Mucosa of descending colon (tissue), 3 donors: ENCODE measurements around the gene TAS2R41. TPM values are rescaled to one million over a fixed set of nuclear protein-coding genes. Genes with fewer than 3 reads are reported as not detected.
A peak's percentile ranks its signal among the peaks of the same experiment; 100 is the strongest.
"Not testable (repeated sequence)": the region's sequence is repeated elsewhere in the genome, so short reads cannot be mapped to it uniquely, and the experiment has no call there.

Experiments used
- ATAC-seq: fragments of 200-7000 bp; cut with Tn5 transposase; one replicate; pipeline ENCODE4 v1.9.1; 2020; ENCODE audit warnings: mild to moderate bottlenecking, moderate library complexity
- DNase-seq, 3 donors: peaks; one replicate each; pipeline ENCODE4 v3.0.0-alpha.2; 2020
- H3K36me3 ChIP-seq: fragments of 200-600 bp; one replicate; pipeline ENCODE4 v1.8.0; 2021; ENCODE audit warnings: low read depth, mild to moderate bottlenecking
- H3K4me1 ChIP-seq: fragments of 200-600 bp; one replicate; pipeline ENCODE4 v1.8.0; 2021; ENCODE audit warnings: low read depth, mild to moderate bottlenecking
- H3K4me3 ChIP-seq: fragments of 200-600 bp; one replicate; pipeline ENCODE4 v1.8.0; 2021; ENCODE audit warnings: mild to moderate bottlenecking
- H3K9me3 ChIP-seq: fragments of 200-600 bp; one replicate; pipeline ENCODE4 v1.8.0; 2021; ENCODE audit warnings: mild to moderate bottlenecking
- intact Hi-C, 2 donors: fragments of 100-400 bp; cut with DNase I in 1 of 2; cut with micrococcal nuclease in 1 of 2; formaldehyde crosslinking; loops; one replicate each; pipeline versions ENCODE4 v1.11.0 to v1.11.1; 2022; cut with DNase I, micrococcal nuclease
- total RNA-seq, 3 donors: library from RNA; stranded (reverse); fragmentation: NEBNext Ultra II Directional in 2 of 3; extraction: Animal tissue kit (Norgen Biotek cat#: 25700) in 2 of 3; gene quantifications; one replicate each; pipeline versions ENCODE4 v1.2.1 to v1.2.4, GENCODE V29; 2021 to 2023
- TF ChIP-seq, protein P1 (sequence below): fragments of 200-600 bp; IDR thresholded peaks from one replicate; pipeline ENCODE4 v1.8.0; 2022; ENCODE audit warnings: antibody characterized with exemption, mild to moderate bottlenecking
- donor health status: DM: no; HTN: no; CAD: no; lungs with moderate emphysema.
- donor health status: DM: no; HTN: no; CAD: no.
- donor health status: DM: no; HTN: yes; CAD: no.

Gene TAS2R41
- total RNA-seq, 3 donors from 2014 or later = 0.34 TPM; not detected in 2

DNA sequence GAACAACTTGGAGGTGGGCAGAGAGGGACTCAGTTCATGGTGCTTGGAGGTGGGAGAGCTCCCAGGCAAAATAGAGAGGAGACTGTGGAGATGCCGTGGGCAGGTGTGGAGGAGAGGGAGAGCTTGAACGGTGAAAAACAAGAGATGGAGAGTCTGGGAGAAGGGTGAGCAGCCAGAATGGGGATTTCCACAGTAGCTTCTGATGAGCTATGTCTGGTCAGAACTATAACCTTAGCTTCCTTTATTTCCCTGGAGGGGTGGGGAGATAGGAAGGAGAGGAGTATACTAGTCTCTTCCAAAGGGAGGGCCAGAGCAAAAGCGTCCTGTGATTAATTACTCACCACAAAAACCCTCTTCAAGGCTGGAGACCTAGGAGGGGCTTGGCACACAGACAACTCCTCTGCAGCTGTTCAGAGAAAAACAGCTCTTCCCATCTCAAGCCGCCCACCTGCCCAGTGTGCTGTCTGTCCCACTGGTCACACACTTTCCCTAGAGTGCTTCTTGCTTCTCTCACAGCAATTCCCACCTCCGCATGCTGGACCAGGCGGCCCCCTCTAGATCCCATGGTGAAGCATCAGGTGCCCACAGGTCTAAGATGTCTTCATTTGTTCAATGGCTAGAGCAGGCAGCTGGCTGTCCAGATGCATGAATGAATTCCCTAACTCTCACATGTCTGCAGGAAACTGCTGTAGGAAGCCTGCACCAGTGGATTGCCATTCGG, 41.9 kb downstream of the TAS2R41 start:
- DNase-seq = no peak
- H3K4me1 ChIP-seq = no peaks in the 10 kb centered on the region
- TF ChIP-seq, protein P1, sequence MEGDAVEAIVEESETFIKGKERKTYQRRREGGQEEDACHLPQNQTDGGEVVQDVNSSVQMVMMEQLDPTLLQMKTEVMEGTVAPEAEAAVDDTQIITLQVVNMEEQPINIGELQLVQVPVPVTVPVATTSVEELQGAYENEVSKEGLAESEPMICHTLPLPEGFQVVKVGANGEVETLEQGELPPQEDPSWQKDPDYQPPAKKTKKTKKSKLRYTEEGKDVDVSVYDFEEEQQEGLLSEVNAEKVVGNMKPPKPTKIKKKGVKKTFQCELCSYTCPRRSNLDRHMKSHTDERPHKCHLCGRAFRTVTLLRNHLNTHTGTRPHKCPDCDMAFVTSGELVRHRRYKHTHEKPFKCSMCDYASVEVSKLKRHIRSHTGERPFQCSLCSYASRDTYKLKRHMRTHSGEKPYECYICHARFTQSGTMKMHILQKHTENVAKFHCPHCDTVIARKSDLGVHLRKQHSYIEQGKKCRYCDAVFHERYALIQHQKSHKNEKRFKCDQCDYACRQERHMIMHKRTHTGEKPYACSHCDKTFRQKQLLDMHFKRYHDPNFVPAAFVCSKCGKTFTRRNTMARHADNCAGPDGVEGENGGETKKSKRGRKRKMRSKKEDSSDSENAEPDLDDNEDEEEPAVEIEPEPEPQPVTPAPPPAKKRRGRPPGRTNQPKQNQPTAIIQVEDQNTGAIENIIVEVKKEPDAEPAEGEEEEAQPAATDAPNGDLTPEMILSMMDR = no peak
- H3K9me3 ChIP-seq = no peaks in the 10 kb centered on the region
- intact Hi-C loops = no loop called here
- no peak for ATAC-seq
- no peaks in the 10 kb centered on the region for H3K36me3 ChIP-seq
- no peak overlapping the region for H3K4me3 ChIP-seq

DNA sequence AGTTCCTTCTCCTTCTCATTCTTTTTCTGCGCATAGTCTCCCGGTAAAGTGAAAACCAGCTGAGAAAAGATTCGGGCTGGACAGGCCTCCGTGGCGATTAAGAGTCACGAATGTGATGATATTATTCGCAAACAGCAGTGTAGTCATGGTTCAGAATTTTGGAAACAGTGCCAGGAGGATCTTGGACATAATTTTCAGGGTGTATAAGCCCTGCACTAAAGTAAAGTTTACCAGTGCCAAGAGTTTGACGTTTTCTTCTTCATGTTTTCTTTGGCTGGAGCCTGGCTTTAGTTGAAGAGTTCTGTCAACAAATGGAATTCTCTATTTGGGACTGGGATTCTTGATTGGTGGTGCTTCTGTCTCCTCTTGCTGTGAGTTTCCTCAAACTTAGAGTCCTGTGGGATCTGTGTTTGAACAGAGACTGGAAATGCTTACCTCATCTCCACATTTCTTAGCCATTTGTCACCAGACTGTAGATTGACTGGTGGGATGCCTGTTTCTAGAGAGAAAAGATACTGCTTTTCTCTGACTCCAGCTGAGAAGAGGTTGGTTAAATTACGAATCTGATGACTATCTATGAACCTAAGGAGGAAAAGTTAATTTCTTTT, 44.7 kb downstream of the TAS2R41 start:
- H3K4me1 ChIP-seq, DNase-seq, H3K36me3 ChIP-seq, H3K4me3 ChIP-seq, H3K9me3 ChIP-seq, intact Hi-C loops: not testable (repeated sequence)
- ATAC-seq = peak; percentile 25

Other genes with a start within 250 kb of the TAS2R41 start
- 100 to 1,000 TPM; 193 to 363 (median 355) TPM for gene GSTK1, start 214.4 kb upstream of the TAS2R41 start, total RNA-seq
- 10 to 100 TPM; 16.2 to 49.4 (median 46.6) TPM for gene TMEM139, start 192.9 kb upstream of the TAS2R41 start, total RNA-seq
- gene CASP2, start 189.5 kb upstream of the TAS2R41 start, total RNA-seq = 10 to 100 TPM; 26.1 to 39.5 (median 33.4) TPM
- gene CLCN1, start 161.8 kb upstream of the TAS2R41 start, total RNA-seq = not detected
- gene FAM131B, start 115.2 kb upstream of the TAS2R41 start, total RNA-seq = 1 to 10 TPM in 2 of 3 donors, under 1 TPM in 1; 0.43 to 6.2 (median 1.6) TPM
- gene ZYX, start 96.5 kb upstream of the TAS2R41 start, total RNA-seq = 100 to 1,000 TPM in 2 of 3 donors, 10 to 100 TPM in 1; 49.0 to 203 (median 109) TPM
- gene EPHA1, start 69.0 kb upstream of the TAS2R41 start, total RNA-seq = 10 to 100 TPM in 2 of 3 donors, 1 to 10 TPM in 1; 9.1 to 19.6 (median 18.9) TPM
- under 1 TPM in 1 of 3 donors, not detected in 2; 0.32 TPM for gene TAS2R60, start 34.4 kb upstream of the TAS2R41 start, total RNA-seq
- gene CTAGE15, start 93.9 kb downstream of the TAS2R41 start, total RNA-seq = 1 to 10 TPM in 1 of 3 donors, under 1 TPM in 1, not detected in 1; 0.76 to 1.2 TPM
- 1 to 10 TPM; 1.3 to 4.1 (median 1.6) TPM for gene TCAF2, start 143.1 kb downstream of the TAS2R41 start, total RNA-seq